K562 (cell line): ENCODE results near the gene C19orf85. TPM values are rescaled to one million over a fixed set of nuclear protein-coding genes. Genes with fewer than 3 reads are reported as not detected.

ENCODE experiments used
- ATAC-seq: fragments of 200-7000 bp; cut with Tn5 transposase; 3 replicates; pipeline ENCODE4 v1.9.1; 2020; ENCODE audit warnings: moderate library complexity
- BruUV-seq: library from RNA; stranded (reverse); fragments of 400-500 nt; replicated peaks from 2 replicates; lab custom pipeline; 2021; lab: Mats Ljungman, UMichigan
- CTCF ChIA-PET: fragments of 300-600 bp; formaldehyde crosslinking; extraction: SDS; loops from one replicate; lab custom pipeline; 2021; ENCODE audit warnings: low intra/inter-chr PET ratio; lab: Yijun Ruan, JAX
- POLR2A ChIA-PET: fragments of 300-600, 350-650 bp; sonication (Branson Sonifier 250); formaldehyde crosslinking; extraction: SDS; loops from one replicate; lab custom pipeline; 2021; ENCODE audit warnings: antibody characterized with exemption, inconsistent platforms; lab: Yijun Ruan, JAX
- DNase-seq, 4 experiments: peaks; one replicate each; pipeline versions ENCODE4 v3.0.0 to v3.0.0-alpha.2; 2011 to 2018; ENCODE audit warnings: low spot score in 3 of 4, mixed read lengths in 3 of 4; ENCODE audit errors: extremely low read depth in 1 of 4
- FAIRE-seq: peaks from 2 replicates; lab custom pipeline; 2011; peaks lifted over from hg19 to GRCh38; lab: Jason Lieb, UNC
- H2AFZ ChIP-seq: 2 replicates; pipeline ENCODE4 v1.6.0; 2011; ENCODE audit warnings: low read depth, low read length, control low read depth, inconsistent platforms
- H3K27ac ChIP-seq: fragments of 200-600 bp; 3 replicates; pipeline ENCODE4 v1.8.0; 2011; ENCODE audit warnings: low read depth, mild to moderate bottlenecking, control low read depth, inconsistent platforms, low read length, moderate library complexity, mixed read lengths; ENCODE audit errors: extremely low read depth
- H3K27me3 ChIP-seq, 2 experiments: fragments of 300-600 bp in 1 of 2; 2 replicates in 1 of 2; 3 replicates in 1 of 2; pipeline versions ENCODE4 v1.6.0 to v1.8.0; 2011; ENCODE audit warnings: inconsistent platforms in 2 of 2, low read length in 2 of 2, mild to moderate bottlenecking in 1 of 2, mixed read lengths in 1 of 2, moderate library complexity in 1 of 2; ENCODE audit not compliant: control insufficient read depth in 2 of 2, insufficient read depth in 2 of 2
- H3K36me3 ChIP-seq: fragments of 300-600 bp; 3 replicates; pipeline ENCODE4 v1.8.0; 2011; ENCODE audit warnings: mild to moderate bottlenecking, low read length, inconsistent platforms; ENCODE audit not compliant: control insufficient read depth, insufficient read depth
- H3K4me1 ChIP-seq, 2 experiments: fragments of 200-600 bp in 1 of 2; replicated peaks in 1 of 2; 2 replicates in 1 of 2; 3 replicates in 1 of 2; pipeline versions ENCODE4 v1.5.1 to v1.8.0; 2011; ENCODE audit warnings: inconsistent platforms in 2 of 2, low read length in 2 of 2, mild to moderate bottlenecking in 1 of 2, mixed read lengths in 1 of 2, moderate library complexity in 1 of 2; ENCODE audit not compliant: control insufficient read depth in 2 of 2, insufficient read depth in 2 of 2
- H3K4me2 ChIP-seq: 2 replicates; pipeline ENCODE4 v1.6.1; 2011; ENCODE audit warnings: low read length, control low read depth, inconsistent platforms, mixed read lengths; ENCODE audit not compliant: insufficient read depth
- H3K4me3 ChIP-seq: fragments of 200-600 bp; sonication (generic), shearing (Covaris generic); 2 replicates; pipeline ENCODE4 v1.5.1; 2016; ENCODE audit warnings: control low read depth, inconsistent platforms
- H3K79me2 ChIP-seq: fragments of 200-600 bp; 3 replicates; pipeline ENCODE4 v1.8.0; 2011; ENCODE audit warnings: low read length, inconsistent platforms; ENCODE audit not compliant: control insufficient read depth, insufficient read depth
- H3K9ac ChIP-seq, 2 experiments: 2 replicates each; pipeline versions ENCODE4 v1.6.0 to v1.6.1; 2011; ENCODE audit warnings: low read depth in 2 of 2, low read length in 2 of 2, control low read depth in 1 of 2, inconsistent platforms in 1 of 2, mild to moderate bottlenecking in 1 of 2, mixed read lengths in 1 of 2; ENCODE audit not compliant: insufficient read depth in 1 of 2
- H3K9me1 ChIP-seq: one replicate; pipeline ENCODE4 v1.6.0; 2011; ENCODE audit warnings: inconsistent platforms, mild to moderate bottlenecking, low read length, moderate library complexity; ENCODE audit not compliant: control insufficient read depth, insufficient read depth
- H3K9me3 ChIP-seq: replicated peaks from 2 replicates; pipeline ENCODE4 v1.5.1; 2011; ENCODE audit warnings: low read depth, low read length, inconsistent platforms; ENCODE audit not compliant: control insufficient read depth, insufficient read depth
- H4K20me1 ChIP-seq: replicated peaks from 2 replicates; pipeline ENCODE4 v1.6.1; 2011; ENCODE audit warnings: low read length, inconsistent platforms, mixed read lengths; ENCODE audit not compliant: control insufficient read depth, insufficient read depth
- CBFA2T2 ChIP-seq: fragments of 450-650 bp; conservative IDR thresholded peaks from 2 replicates; pipeline ENCODE4 v1.6.1; 2017; ENCODE audit warnings: mild to moderate bottlenecking
- CBX2 ChIP-seq: fragments of 200-600 bp; sonication (generic); IDR thresholded peaks from one replicate; pipeline ENCODE4 v1.6.1; 2012; ENCODE audit warnings: mild to moderate bottlenecking, low read length, inconsistent platforms; ENCODE audit not compliant: insufficient read depth, poor library complexity, severe bottlenecking
- CBX3 ChIP-seq, 2 experiments: IDR thresholded peaks; 1 replicate in 1 of 2; 2 replicates in 1 of 2; pipeline ENCODE4 v1.6.1; 2012; ENCODE audit warnings: inconsistent platforms in 2 of 2, low read length in 2 of 2, borderline replicate concordance in 1 of 2, control low read depth in 1 of 2
- FIP1L1 ChIP-seq: fragments of 200-400 bp; formaldehyde crosslinking; IDR thresholded peaks from 2 replicates; pipeline ENCODE4 v1.6.1; 2018; ENCODE audit warnings: mild to moderate bottlenecking, low read depth, low read length; ENCODE audit not compliant: poor library complexity, severe bottlenecking
- MAX ChIP-seq: sonication (generic); formaldehyde crosslinking; IDR thresholded peaks from 2 replicates; pipeline ENCODE4 v1.9.0; 2022; ENCODE audit warnings: mild to moderate bottlenecking, missing genetic modification reagents
- NR2F6 ChIP-seq: fragments of 450-650 bp; formaldehyde crosslinking; IDR thresholded peaks from 2 replicates; pipeline ENCODE4 v1.4.0; 2020; ENCODE audit warnings: mild to moderate bottlenecking
- SRSF1 ChIP-seq: fragments of 200-400 bp; formaldehyde crosslinking; IDR thresholded peaks from 2 replicates; pipeline ENCODE4 v1.6.1; 2017; ENCODE audit warnings: mild to moderate bottlenecking, low read depth, low read length, moderate library complexity
- TOE1 ChIP-seq, 2 experiments: fragments of 450-650 bp in 1 of 2; sonication (generic) in 1 of 2; formaldehyde crosslinking in 1 of 2; IDR thresholded peaks; 2 replicates each; pipeline versions ENCODE4 v1.7.1 to v1.8.0; 2016 to 2022; ENCODE audit warnings: borderline replicate concordance in 2 of 2, mild to moderate bottlenecking in 2 of 2, antibody characterized with exemption in 1 of 2, inconsistent platforms in 1 of 2, low read depth in 1 of 2, missing genetic modification reagents in 1 of 2, moderate library complexity in 1 of 2
- ZBTB11 ChIP-seq, 3 experiments: fragments of 200-800 bp in 1 of 3; fragments of 250-450 bp in 1 of 3; fragments of 450-650 bp in 1 of 3; sonication (Bioruptor Pico) in 1 of 3; sonication (Bioruptor generic) in 1 of 3; formaldehyde crosslinking in 1 of 3; IDR thresholded peaks; 2 replicates each; pipeline versions ENCODE4 v1.6.1 to v1.8.0; 2016 to 2022; ENCODE audit warnings: mild to moderate bottlenecking in 2 of 3, missing genetic modification characterization in 2 of 3, missing compliant biosample characterization in 1 of 3, moderate library complexity in 1 of 3
- ZNF121 ChIP-seq: sonication (generic); formaldehyde crosslinking; conservative IDR thresholded peaks from 2 replicates; pipeline ENCODE4 v1.8.0; 2022; ENCODE audit warnings: missing genetic modification reagents
- ZNF408 ChIP-seq: fragments of 250-450 bp; sonication (Bioruptor Pico); IDR thresholded peaks from 2 replicates; pipeline ENCODE4 v1.4.0; 2020; ENCODE audit warnings: low read depth, mild to moderate bottlenecking, moderate library complexity
- WGBS: fragments of 100-300 bp; shearing (Covaris generic); methylation state at CpG from one replicate; pipeline ENCODE4 v1.1.6; 2016; ENCODE audit warnings: low coverage, mixed read lengths; ENCODE audit not compliant: insufficient coverage; ENCODE audit errors: missing lambda C conversion rate; 5-methylcytosine and 5-hydroxymethylcytosine counted together
- in situ Hi-C: fragments of 300-500 bp; cut with MboI; formaldehyde crosslinking; loops from 4 replicates; pipeline ENCODE4 v1.15.0; 2018; ENCODE audit warnings: inconsistent platforms, mixed read lengths
- intact Hi-C: fragments of 100-400 bp; cut with micrococcal nuclease; formaldehyde crosslinking; loops from 2 replicates; pipeline ENCODE4 v1.14.2; 2022
- polyA plus RNA-seq, 8 experiments: library from polyadenylated mRNA; depleted of rRNA in 4 of 8; stranded (reverse) in 5 of 8; unstranded in 3 of 8; fragments of >200 nt; fragmentation: Nextera tagmentation in 2 of 8; fragmentation: Illumina TruSeq in 1 of 8; extraction: Ambion mirVana in 2 of 8; extraction: Trizol in 1 of 8; gene quantifications; 2 replicates each; pipeline versions ENCODE4 v1.2.1 to v1.2.3, GENCODE V29; 2011 to 2014; ENCODE audit warnings: inconsistent platforms in 1 of 8, missing spikeins in 1 of 8
- total RNA-seq, 7 experiments: library from RNA; depleted of rRNA in 6 of 7; stranded (reverse); fragments of >200 nt in 6 of 7; fragmentation: Illumina TruSeq in 2 of 7; extraction: Trizol in 2 of 7; gene quantifications; 2 replicates each; pipeline versions ENCODE4 v1.2.1 to v1.2.3, GENCODE V29; 2011 to 2021; ENCODE audit warnings: low replicate concordance in 1 of 7

The C19orf85 gene
- total and polyA plus RNA-seq, 9 of the 15 experiments (the other 6 are each of a cell fraction or from before 2014, with no cell fraction given): not detected

- no peaks in the 10 kb centered on the region for H4K20me1 ChIP-seq
- peaks cover 16% of the 10 kb centered on the region for H3K79me2 ChIP-seq
- H3K4me3 ChIP-seq: no peak overlapping the region
- peaks cover 27 to 52% of the 10 kb centered on the region in 2 experiments for H3K4me1 ChIP-seq
- TF ChIP-seq CBX2 (no peak), SRSF1 (no peak), CBX3 (IDR thresholded peaks at IDR 0.05; ENCODE audit: borderline replicate concordance in 1 of 2, low read length in 2 of 2) (no peak), ZNF121 (CRISPR knock-in tag) (peak; percentile 36; the same call in 1 of the 2 replicates), ZBTB11 (CRISPR knock-in tag; IDR thresholded peaks at IDR 0.05) (no peak), CBFA2T2 (no peak), NR2F6 (CRISPR knock-in tag) (no peak), ZNF408 (CRISPR knock-in tag) (no peak), FIP1L1 (no peak), TOE1 (IDR thresholded peaks at IDR 0.05; ENCODE audit: borderline replicate concordance) (no peak), TOE1 (CRISPR knock-in tag; IDR thresholded peaks at IDR 0.05; ENCODE audit: borderline replicate concordance, low read depth) (0 out of 2 replicates have a peak, but pooled peaks have one; percentile 31), MAX (CRISPR knock-in tag) (peak; percentile 12; the same call in 1 of the 2 replicates)
- DNase-seq: no peak
- in situ Hi-C loops (no loop called here), intact Hi-C loops (no loop called here)
- H3K9me1 ChIP-seq: no peaks in the 10 kb centered on the region
- H3K4me2 ChIP-seq: peak overlapping the region; percentile 10
- no peak for ATAC-seq
- 93% methylated on average over 15 of the region's 19 CpGs for WGBS
- no peaks in the 10 kb centered on the region for H3K27me3 ChIP-seq
- peak overlapping the region; percentile 24; the same call in 1 of the 3 replicates for H3K27ac ChIP-seq
- H2AFZ ChIP-seq: peak overlapping the region; percentile 73
- ChIA-PET POLR2A (interaction anchor here (0.6 kb wide), 1 partner anchor 404 kb away, joined by 3 read pairs; no protein-coding TSS in a partner anchor), CTCF (no interaction called here)
- H3K9me3 ChIP-seq: no peaks in the 10 kb centered on the region
- no TSS peak for BruUV-seq
- H3K9ac ChIP-seq: peak overlapping the region in 1 of 2 experiments; percentile 70; a peak in 2 of 4 replicates
- H3K36me3 ChIP-seq: no peaks in the 10 kb centered on the region; the same call in 1 of the 3 replicates
- FAIRE-seq: no peak
Measured at GRCh38 chr19:55474269-55475265, 10.0 kb upstream of the C19orf85 start.
